Measurements from ENCODE around the gene KLHL2.
"Not testable (repeated sequence)": the region's sequence is repeated elsewhere in the genome, so short reads cannot be mapped to it uniquely, and the experiment has no call there.

Gene KLHL2

DNA sequence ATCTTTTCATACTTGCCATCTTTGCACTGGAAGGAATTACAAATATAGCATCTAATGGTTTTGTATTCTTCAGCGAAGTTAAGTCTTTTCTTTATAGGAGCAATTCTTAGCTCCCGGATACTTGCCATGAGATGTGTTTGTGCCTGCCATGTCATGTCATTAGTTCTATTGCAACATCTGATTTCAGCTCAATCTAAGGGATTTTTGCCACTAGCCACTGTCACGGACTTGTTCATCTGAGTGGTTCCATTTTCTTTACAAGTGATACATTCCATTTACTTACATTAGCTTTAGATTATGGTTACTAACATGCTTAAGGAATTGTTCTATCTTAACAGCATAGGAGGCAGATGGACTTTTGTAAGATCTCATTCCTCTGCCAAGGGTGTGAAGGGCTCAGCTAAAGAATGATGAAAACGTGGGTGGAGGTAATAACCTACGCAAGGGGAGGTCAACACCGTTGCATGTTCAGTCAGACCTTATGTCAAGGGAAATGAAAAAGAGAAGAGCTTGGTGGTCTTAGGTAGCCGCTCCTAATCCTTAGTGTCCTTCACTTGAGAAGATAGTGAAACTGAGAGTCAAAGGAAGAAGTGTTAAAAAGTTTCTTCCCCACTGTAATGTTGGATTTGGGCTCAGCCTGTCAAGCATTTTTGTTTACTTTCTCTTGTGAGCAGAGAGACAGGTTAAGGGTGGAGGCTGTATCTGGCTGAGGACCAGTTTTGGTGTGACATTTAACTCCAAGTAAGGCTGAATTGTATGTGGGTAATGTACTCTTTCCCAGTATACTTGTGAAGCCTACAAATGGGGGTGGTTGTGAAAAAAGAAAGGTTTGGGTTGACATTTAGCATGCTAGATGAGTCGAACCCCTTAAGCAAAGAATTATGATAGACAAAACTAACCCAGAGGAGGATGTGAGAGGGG lies 3.6 kb upstream of the KLHL2 start:
- DNase-seq: no peak

DNA sequence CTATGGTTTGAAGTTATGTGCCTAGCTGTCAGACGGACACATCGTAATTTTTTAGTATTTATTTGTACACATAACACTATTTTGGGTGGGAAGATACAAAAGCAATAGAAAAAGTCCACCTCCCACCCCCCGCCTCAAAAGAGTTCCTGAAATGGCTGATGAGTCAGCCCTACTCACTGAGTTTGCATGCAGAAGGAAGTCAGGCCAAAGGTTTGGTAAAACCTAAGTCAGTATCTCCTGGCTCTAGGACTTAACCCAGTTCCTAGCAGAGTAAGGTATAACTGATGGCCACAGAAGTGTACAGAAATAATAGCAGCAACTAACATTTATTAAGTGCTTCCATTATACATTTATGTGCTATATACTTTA lies 2.9 kb upstream of the KLHL2 start:
- no peak for DNase-seq

- no peak for DNase-seq
Measured at GRCh38 chr4:165207016-165207430, 338 bp upstream of the KLHL2 start.

GRCh38 chr4:165208221-165208652 lies 876 bp downstream of the KLHL2 start:
- DNase-seq: no peak

- DNase-seq: no peak
Measured at GRCh38 chr4:165208741-165209388, 1.5 kb downstream of the KLHL2 start.

DNA sequence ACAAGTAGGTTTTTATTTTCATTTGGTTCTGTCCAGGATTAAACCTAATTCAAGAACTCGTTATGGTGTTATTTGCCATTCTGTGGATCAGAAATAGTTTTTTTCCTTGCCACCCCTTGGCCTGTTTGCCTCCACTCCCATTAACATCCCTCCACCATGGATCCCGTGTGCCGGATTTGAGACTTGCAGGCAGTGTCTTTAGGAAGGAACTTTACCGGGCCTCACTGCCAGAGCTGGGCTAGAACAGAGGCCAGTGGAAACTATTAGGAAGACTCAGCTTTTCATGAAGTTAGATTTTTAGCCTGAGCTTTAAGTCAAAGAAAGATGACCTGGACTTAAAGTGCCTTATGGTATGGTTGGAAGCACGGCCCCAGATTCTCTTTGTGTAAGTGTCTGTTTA lies 2.4 kb downstream of the KLHL2 start:
- DNase-seq: no peak

GRCh38 chr4:165210566-165210965 lies 3.2 kb downstream of the KLHL2 start:
- no peak for DNase-seq

GRCh38 chr4:165212647-165213046 lies 5.3 kb downstream of the KLHL2 start:
- DNase-seq: not testable (repeated sequence)

DNA sequence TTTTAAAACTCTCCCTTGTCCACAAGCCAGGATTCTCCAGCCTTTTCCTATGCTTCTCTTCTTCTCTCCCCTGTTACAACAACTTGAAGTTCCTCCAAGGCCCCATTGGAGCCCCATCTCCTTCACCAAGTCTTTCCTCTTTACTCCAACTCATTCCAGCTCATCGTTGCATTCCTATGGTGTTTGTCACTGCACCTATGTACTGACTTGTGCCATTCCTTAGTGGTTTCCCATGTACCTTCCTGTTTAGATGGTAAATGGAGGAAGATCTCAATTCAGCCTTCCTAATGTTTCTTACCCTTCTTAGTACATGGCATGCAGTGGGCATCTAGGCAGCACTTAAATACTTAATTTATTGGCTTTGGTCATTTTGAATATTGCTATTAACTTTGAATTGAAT lies 6.0 kb downstream of the KLHL2 start:
- DNase-seq: not testable (repeated sequence)

DNA sequence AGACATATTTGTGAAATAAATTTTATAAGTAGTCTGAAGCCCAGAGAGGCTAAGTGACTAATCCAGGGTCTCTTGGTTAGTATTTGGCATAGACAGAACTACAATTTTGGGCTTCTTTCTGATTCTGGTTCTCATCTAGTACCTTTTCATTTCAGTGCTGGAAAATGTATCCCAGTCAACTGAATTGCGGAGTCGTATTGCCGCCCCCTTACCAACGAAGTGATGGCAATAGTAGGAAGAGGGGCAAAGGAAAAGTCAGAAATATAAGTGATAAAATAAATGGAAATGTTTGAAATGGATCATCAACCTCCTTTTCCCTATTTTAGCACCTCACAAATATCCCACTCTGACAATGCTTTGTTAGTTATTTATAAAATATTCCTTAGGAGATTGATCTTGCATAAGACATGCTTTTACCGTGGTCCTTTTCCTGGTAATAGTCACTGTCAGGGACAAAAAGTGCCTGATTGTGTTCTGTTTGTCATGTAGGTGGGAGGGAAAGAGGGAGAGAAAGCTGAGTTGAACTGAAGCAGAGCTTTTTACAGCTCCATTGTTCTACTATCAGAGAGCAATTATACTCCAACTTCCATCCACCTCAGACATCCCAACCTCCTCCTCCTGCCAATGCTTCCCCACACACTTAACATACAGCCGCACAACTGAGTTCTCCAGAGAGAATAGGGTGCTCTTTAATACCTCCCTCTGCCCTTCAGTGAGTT lies 6.8 kb downstream of the KLHL2 start:
- not testable (repeated sequence) for DNase-seq

DNA sequence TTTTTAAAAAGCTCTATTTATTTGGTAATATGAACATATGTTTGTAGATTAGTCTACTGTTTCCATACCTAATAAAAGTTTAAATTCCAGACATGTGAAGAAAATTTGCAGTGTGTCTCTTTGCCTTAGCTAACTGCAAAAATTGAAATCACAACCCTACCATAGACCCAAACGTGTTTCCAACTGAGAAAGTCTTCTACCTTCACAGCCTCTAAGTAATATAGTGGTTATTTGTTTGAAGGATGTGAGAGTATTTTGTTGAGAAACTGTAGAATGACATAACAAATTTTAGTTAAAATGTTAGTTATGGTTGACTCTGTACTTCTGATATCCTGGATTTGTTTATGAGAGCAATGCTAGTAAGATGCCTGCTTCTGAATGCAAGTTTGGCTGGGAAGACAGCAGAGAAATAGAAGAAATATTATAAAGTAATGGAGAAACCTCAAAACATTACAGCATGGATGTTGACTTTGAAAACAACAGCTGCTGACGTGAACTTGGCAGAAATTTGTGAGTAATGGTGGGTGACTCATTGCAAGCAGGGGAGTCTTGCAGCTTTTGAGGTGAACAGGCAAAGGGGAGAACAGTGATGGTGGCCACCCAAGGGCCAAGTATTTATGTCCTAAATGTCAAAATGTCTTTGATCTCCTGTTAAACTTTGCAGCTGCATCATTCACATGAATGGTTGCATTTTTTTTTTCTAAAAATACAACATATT lies 7.8 kb downstream of the KLHL2 start:
- not testable (repeated sequence) for DNase-seq

GRCh38 chr4:165215761-165216487 lies 8.6 kb downstream of the KLHL2 start:
- not testable (repeated sequence) for DNase-seq

- no peak for DNase-seq
Measured at GRCh38 chr4:165217325-165217724, 10.0 kb downstream of the KLHL2 start.

- DNase-seq: not testable (repeated sequence)
Measured at GRCh38 chr4:165221306-165221705, 13.9 kb downstream of the KLHL2 start.

DNA sequence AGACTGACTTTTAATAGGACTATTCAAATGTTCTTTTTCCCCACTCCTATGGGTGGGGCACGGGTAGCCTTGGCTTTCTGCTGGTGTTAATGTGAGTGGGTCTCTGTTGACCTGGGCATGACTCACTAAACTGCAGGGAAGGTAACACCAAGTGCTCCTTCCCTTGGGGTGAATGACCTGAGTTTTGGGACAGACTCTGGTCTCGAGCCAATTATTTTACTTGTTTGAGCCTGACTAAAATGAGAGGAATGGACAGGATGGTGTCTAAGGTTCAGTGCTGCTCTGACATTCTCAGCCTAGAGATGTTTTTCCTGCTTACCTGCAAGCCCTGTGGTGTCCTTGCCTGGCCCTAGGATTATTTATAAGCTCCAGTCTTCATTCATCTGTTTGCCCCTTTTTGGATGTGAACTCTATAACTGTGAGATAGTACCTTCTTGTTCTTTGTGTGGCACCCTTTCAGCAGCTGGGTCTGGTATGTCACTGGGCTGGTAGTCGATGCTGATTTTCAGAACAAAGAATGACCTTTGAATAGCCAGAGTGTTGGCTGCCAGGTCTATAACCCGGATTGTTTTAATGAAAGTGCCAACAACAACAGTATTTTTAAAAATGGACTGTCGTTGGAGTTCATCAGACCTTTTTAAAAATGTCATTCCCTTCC lies 14.8 kb downstream of the KLHL2 start:
- not testable (repeated sequence) for DNase-seq

GRCh38 chr4:165222651-165222994 lies 15.3 kb downstream of the KLHL2 start:
- no peak for DNase-seq

DNA sequence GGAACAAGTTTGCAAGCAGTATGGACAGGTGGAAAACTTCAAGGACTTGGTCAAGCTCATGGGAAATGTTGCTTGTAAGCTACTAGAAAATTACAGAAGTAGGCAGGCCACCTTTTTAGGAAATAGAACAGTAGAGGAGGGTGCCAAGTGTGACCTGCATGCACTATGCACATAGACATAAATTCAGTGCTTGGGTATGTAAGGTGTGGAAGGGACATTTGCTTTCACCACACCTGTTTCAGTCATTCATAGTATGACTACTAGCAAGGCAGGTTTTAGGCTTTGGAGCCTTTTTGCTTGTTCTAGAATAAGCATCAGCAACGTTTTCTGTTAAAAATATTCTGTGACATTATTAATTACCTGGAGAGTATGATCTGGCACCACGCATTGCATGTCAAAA lies 20.0 kb downstream of the KLHL2 start:
- DNase-seq: not testable (repeated sequence)

DNA sequence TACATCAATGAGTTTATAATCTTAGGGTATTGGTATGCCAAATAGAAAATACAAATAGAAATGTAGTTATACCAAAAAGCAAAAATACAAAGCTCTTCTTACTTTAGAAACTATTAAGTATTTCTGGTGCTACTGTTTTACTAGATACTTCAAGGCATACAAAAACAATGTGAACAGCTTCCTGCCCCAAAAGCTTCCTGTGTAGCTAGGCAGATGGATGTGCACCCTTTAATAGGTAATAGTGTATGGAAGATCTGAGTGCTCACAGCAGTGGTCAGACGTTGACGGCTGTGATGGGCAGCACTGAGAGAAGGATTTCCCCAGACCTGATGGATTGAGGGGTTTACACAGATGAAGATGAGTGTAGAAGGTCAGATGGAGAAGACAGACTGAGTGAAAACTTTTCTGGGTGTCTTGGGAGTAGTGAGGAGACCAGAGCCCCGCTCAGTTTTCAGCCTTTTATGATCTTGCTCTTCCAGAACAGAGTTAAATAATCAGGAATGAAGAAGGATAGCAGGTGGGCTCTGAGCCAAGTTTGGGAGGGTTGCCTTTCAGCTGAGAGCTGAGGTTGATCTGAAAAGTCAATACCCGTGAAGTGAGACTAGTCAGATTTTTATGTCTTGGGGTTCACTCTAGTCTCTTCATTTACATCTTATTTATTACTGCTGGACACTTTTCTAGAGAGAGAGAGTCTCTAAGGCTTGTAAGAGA lies 22.3 kb downstream of the KLHL2 start:
- DNase-seq: not testable (repeated sequence)

DNA sequence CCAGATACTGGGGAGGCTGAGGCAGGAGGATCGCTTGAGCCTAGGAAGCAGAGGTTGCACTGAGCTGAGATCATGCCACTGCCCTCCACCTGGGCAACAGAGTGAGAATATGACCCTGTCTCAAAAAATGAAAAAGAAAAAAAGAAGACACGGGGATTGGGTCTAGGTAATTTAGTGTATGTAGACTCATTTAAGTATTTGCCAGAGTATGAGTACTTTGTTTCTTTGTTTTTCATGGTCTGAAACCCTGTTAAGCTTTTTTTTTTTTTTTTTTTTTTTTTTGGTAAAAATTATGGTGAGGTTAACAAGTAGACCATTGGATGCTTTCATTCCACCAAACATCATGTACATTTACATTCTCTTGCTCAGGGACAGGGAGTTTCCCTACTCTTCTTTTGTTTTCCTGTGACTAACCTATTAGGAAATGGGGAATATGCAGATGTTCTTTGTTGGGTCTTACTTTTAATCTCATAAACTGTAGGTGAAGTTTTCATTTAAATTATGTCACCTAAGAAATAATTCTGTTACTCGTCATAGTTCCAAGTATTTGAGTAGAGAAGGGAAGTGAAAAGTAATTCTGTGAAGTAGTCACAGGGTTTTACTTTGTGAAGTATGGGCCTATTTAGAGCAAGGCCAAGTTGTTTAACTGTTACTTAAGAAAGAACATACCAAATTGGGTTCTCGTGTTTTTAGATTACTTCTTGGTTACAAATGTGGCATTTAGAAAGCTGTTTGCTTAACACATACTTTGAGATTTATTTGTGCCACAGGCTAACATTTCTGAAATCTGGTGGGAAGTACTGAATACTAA lies 25.5 kb downstream of the KLHL2 start:
- DNase-seq: not testable (repeated sequence)

GRCh38 chr4:165234766-165235165 lies 27.4 kb downstream of the KLHL2 start:
- DNase-seq: no peak
